Measurements from ENCODE around the gene FAM199X.
"Not testable (repeated sequence)": the region's sequence is repeated elsewhere in the genome, so short reads cannot be mapped to it uniquely, and the experiment has no call there.

Gene FAM199X

GRCh38 chrX:104189837-104190236 is 23.6 kb downstream of the FAM199X start:
- DNase-seq (ENCODE audit: low read depth): no peak

- no peak for DNase-seq (ENCODE audit: low read depth)
Observed at GRCh38 chrX:104193485-104193884, 27.2 kb downstream of the FAM199X start.

- no peak for DNase-seq (ENCODE audit: low read depth)
Observed at GRCh38 chrX:104195013-104195412, 28.8 kb downstream of the FAM199X start.

GRCh38 chrX:104195489-104196084 is 29.3 kb downstream of the FAM199X start:
- no peak for DNase-seq (ENCODE audit: low read depth)

- DNase-seq (ENCODE audit: low read depth): no peak
Observed at GRCh38 chrX:104205548-104205947, 39.3 kb downstream of the FAM199X start.

- no peak for DNase-seq (ENCODE audit: low read depth)
Observed at GRCh38 chrX:104211187-104211586, 44.9 kb downstream of the FAM199X start.

GRCh38 chrX:104230060-104230459 is 63.8 kb downstream of the FAM199X start:
- DNase-seq (ENCODE audit: low read depth): not testable (repeated sequence)
